Duodenal mucosa (tissue), 2 donors: ENCODE results near the gene CYP2C8.
"Not testable (repeated sequence)": the region's sequence is repeated elsewhere in the genome, so short reads cannot be mapped to it uniquely, and the experiment has no call there.

Experiments used
- H3K27ac ChIP-seq: one replicate; pipeline ENCODE4 v1.7.0; 2013; ENCODE audit warnings: low read depth, low read length
- H3K27me3 ChIP-seq, 2 donors: one replicate each; pipeline ENCODE4 v1.7.0; 2013; ENCODE audit warnings: low read length in 2 of 2, control low read depth in 1 of 2; ENCODE audit not compliant: insufficient read depth in 2 of 2, control insufficient read depth in 1 of 2
- H3K36me3 ChIP-seq, 2 donors: one replicate each; pipeline ENCODE4 v1.7.0; 2013; ENCODE audit warnings: low read length in 2 of 2, control low read depth in 1 of 2; ENCODE audit not compliant: insufficient read depth in 2 of 2, control insufficient read depth in 1 of 2
- H3K4me1 ChIP-seq, 2 donors: one replicate each; pipeline ENCODE4 v1.7.0; 2013; ENCODE audit warnings: low read length in 2 of 2, control low read depth in 1 of 2; ENCODE audit not compliant: insufficient read depth in 2 of 2, control insufficient read depth in 1 of 2
- H3K4me3 ChIP-seq, 2 donors: one replicate each; pipeline ENCODE4 v1.7.0; 2013; ENCODE audit warnings: low read length in 2 of 2, low read depth in 1 of 2
- H3K9ac ChIP-seq, 2 donors: one replicate each; pipeline ENCODE4 v1.7.0; 2013; ENCODE audit warnings: low read length in 2 of 2, low read depth in 1 of 2
- H3K9me3 ChIP-seq, 2 donors: one replicate each; pipeline ENCODE4 v1.7.0; 2013; ENCODE audit warnings: low read length in 2 of 2, control low read depth in 1 of 2; ENCODE audit not compliant: control insufficient read depth in 1 of 2

Gene CYP2C8

GRCh38 chr10:95069286-95069685, at the start of gene CYP2C8:
TSS of gene CYP2C8 (minus strand) at chr10:95069497. CDS start at chr10:95069402, 95 bp downstream.
- Histone ChIP-seq H3K36me3 (no peaks in the 10 kb centered on the region), H3K27ac (no peak within 1 kb of the TSS), H3K4me1 (peaks cover 0 to 9% of the 10 kb centered on the region in 2 donors), H3K9ac (no peak within 1 kb of the TSS), H3K27me3 (no peaks in the 10 kb centered on the region), H3K9me3 (no peaks in the 10 kb centered on the region), H3K4me3 (no peak within 1 kb of the TSS)

DNA sequence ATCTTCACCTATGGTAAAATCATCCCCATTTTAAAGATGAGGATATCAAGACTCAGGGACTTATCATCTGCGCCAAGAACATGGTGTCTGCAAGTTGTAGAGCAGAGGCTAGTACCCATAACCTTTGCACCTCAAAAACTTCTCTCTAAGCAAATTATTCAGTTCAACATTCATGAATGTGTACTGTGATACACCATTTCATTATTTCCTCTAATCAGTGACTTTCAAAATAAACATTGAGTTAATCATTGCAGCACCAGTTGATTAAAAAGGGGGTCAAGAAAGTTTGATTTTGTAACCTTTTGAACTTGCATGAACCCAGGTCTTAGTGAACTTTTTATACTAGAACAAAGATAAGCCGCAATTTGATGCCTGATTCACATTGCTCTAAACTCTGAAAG, 47.6 kb upstream of the CYP2C8 start:
- Histone ChIP-seq H3K4me1 (peaks cover 3 to 5% of the 10 kb centered on the region in 2 donors), H3K27ac (no peak overlapping the region), H3K27me3 (no peaks in the 10 kb centered on the region), H3K9ac (no peak overlapping the region), H3K4me3 (no peak overlapping the region), H3K9me3 (no peaks in the 10 kb centered on the region), H3K36me3 (no peaks in the 10 kb centered on the region)

- H3K9me3 ChIP-seq, H3K4me1 ChIP-seq, H3K27ac ChIP-seq, H3K36me3 ChIP-seq, H3K27me3 ChIP-seq, H3K9ac ChIP-seq, H3K4me3 ChIP-seq: not testable (repeated sequence)
Observed at GRCh38 chr10:95110823-95111222, 41.5 kb upstream of the CYP2C8 start.

- Histone ChIP-seq H3K4me1 (peaks cover 4 to 9% of the 10 kb centered on the region in 2 donors), H3K9ac (no peak overlapping the region), H3K36me3 (no peaks in the 10 kb centered on the region), H3K4me3 (no peak overlapping the region), H3K9me3 (no peaks in the 10 kb centered on the region), H3K27ac (no peak overlapping the region), H3K27me3 (no peaks in the 10 kb centered on the region)
Observed at GRCh38 chr10:95097805-95098204, 28.5 kb upstream of the CYP2C8 start.

- H3K4me1 ChIP-seq, result peaks cover 4 to 9% of the 10 kb centered on the region in 2 donors
- H3K4me3 ChIP-seq, result no peak overlapping the region
- H3K27ac ChIP-seq, result no peak overlapping the region
- H3K9ac ChIP-seq, result no peak overlapping the region
- H3K36me3 ChIP-seq, result no peaks in the 10 kb centered on the region
- H3K27me3 ChIP-seq, result no peaks in the 10 kb centered on the region
- H3K9me3 ChIP-seq, result no peaks in the 10 kb centered on the region
Observed at GRCh38 chr10:95096143-95096542, 26.8 kb upstream of the CYP2C8 start.

- not testable (repeated sequence) for H3K9me3 ChIP-seq, H3K27ac ChIP-seq, H3K27me3 ChIP-seq, H3K36me3 ChIP-seq, H3K9ac ChIP-seq, H3K4me3 ChIP-seq, H3K4me1 ChIP-seq
Observed at GRCh38 chr10:95079626-95080025, 10.3 kb upstream of the CYP2C8 start.

DNA sequence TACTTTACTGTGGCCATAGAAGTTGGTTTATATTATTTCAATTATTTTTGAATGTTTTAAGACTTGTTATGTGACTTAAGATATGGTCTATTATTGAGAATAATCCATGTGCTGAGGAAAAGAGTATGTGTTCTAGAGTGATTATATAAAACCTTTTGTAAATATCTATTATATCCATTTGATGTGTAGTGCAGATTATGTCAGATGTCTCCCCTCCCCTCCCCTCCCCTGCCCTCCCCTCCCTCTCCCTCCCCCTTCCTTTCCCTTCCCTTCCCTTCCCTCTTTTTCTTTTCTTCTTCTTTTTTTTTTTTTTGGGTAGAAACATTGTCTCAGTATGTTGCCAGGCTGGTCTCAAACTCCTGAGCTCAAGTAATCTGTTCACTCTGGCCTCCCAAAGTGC, 8.3 kb upstream of the CYP2C8 start:
- Histone ChIP-seq H3K9ac (no peak overlapping the region), H3K4me3 (no peak overlapping the region), H3K9me3 (no peaks in the 10 kb centered on the region), H3K36me3 (no peaks in the 10 kb centered on the region), H3K27ac (no peak overlapping the region), H3K27me3 (no peaks in the 10 kb centered on the region), H3K4me1 (peaks cover 0 to 2% of the 10 kb centered on the region in 2 donors)

DNA sequence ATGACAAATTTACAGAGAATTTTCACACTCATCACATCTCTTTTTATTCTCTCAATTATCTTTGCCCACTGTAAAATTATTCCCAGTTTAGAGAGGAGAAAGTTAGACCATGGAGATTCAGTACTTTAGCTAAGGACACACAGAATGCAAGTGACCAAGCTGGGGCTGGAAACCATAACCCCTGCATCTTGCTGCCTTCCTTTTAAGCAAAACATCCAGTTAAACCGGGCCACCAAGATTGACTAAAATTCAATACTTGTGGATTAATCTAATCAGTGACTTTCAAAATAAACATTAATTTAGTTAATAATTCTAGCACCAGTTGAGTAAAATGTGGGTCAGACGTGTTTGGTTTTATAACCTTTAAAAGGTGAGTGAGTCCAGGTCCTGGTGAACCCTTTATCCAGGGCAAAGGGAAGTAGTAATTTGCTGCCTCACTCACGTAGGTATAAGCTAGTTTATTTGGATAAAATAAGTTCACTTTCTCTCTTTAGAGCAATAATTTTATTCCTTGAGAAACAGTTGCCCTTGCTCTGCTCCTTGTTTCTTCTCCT, 1.9 kb upstream of the CYP2C8 start:
- no peaks in the 10 kb centered on the region for H3K27me3 ChIP-seq
- H3K36me3 ChIP-seq, result no peaks in the 10 kb centered on the region
- H3K9me3 ChIP-seq, result no peaks in the 10 kb centered on the region
- no peak overlapping the region for H3K9ac ChIP-seq
- peaks cover 0 to 9% of the 10 kb centered on the region in 2 donors for H3K4me1 ChIP-seq
- no peak overlapping the region for H3K27ac ChIP-seq
- no peak overlapping the region for H3K4me3 ChIP-seq

GRCh38 chr10:95064125-95064524, 5.2 kb downstream of the CYP2C8 start:
- H3K9me3 ChIP-seq, H3K4me1 ChIP-seq, H3K27ac ChIP-seq, H3K36me3 ChIP-seq, H3K4me3 ChIP-seq, H3K27me3 ChIP-seq, H3K9ac ChIP-seq: not testable (repeated sequence)

GRCh38 chr10:95056744-95057363, 12.4 kb downstream of the CYP2C8 start:
- Histone ChIP-seq H3K4me1 (no peaks in the 10 kb centered on the region), H3K4me3 (no peak overlapping the region), H3K9ac (no peak overlapping the region), H3K27ac (no peak overlapping the region), H3K9me3 (no peaks in the 10 kb centered on the region), H3K27me3 (no peaks in the 10 kb centered on the region), H3K36me3 (no peaks in the 10 kb centered on the region)
